ENCODE results near the gene CACNA1C.

- TF ChIP-seq GATA3 (IDR thresholded peaks at IDR 0.05; ENCODE audit: low read depth, low read length), result no peak
- no peak for TF ChIP-seq GATA2 (IDR thresholded peaks at IDR 0.05; ENCODE audit: low read depth, low read length)
These were observed 564.0 kb downstream of the CACNA1C start for GRCh38 chr12:2616763-2617162.
